Endothelial cell of umbilical vein (primary cell): ENCODE results near the gene ARHGAP10. TPM values are rescaled to one million over a fixed set of nuclear protein-coding genes. Genes with fewer than 3 reads are reported as not detected.

ENCODE experiments used
- BruUV-seq: library from RNA; stranded (reverse); fragments of 400-500 nt; replicated peaks from 2 replicates; lab custom pipeline; 2021; lab: Mats Ljungman, UMichigan
- CTCF ChIA-PET: fragments of 300-600, 350-600 bp; sonication (Branson Sonifier 250); formaldehyde crosslinking; loops from one replicate; lab custom pipeline; 2021; ENCODE audit warnings: antibody characterized with exemption, inconsistent platforms; lab: Charles Lee
- POLR2A ChIA-PET: fragments of 300-600, 350-600 bp; sonication (Branson Sonifier 250); formaldehyde crosslinking; loops from one replicate; lab custom pipeline; 2021; ENCODE audit warnings: antibody characterized with exemption, inconsistent platforms; lab: Charles Lee
- DNase-seq: peaks from one replicate; pipeline ENCODE4 v3.0.0-alpha.2; 2011; ENCODE audit warnings: low read depth, low spot score
- FAIRE-seq: peaks from 2 replicates; lab custom pipeline; 2011; peaks lifted over from hg19 to GRCh38; lab: Jason Lieb, UNC
- H2AFZ ChIP-seq: 2 replicates; pipeline ENCODE4 v1.6.0; 2012; ENCODE audit warnings: low read depth, low read length, control low read depth, inconsistent platforms
- H3K27ac ChIP-seq: 2 replicates; pipeline ENCODE4 v1.5.1; 2011; ENCODE audit warnings: low read depth, mild to moderate bottlenecking, control low read depth, low read length, moderate library complexity; ENCODE audit not compliant: insufficient read depth
- H3K27me3 ChIP-seq, 2 experiments: 2 replicates each; pipeline versions ENCODE4 v1.6.0 to v1.6.1; 2011; ENCODE audit warnings: low read length in 2 of 2, mixed read lengths in 1 of 2; ENCODE audit not compliant: control insufficient read depth in 2 of 2, insufficient read depth in 2 of 2
- H3K36me3 ChIP-seq, 2 experiments: 2 replicates in 1 of 2; 3 replicates in 1 of 2; pipeline ENCODE4 v1.5.1; 2011; ENCODE audit warnings: low read length in 2 of 2, mild to moderate bottlenecking in 1 of 2, moderate library complexity in 1 of 2; ENCODE audit not compliant: control insufficient read depth in 2 of 2, insufficient read depth in 2 of 2; ENCODE audit errors: extremely low read depth in 1 of 2
- H3K4me1 ChIP-seq: 3 replicates; pipeline ENCODE4 v1.5.1; 2011; ENCODE audit warnings: mild to moderate bottlenecking, low read length; ENCODE audit not compliant: control insufficient read depth, insufficient read depth; ENCODE audit errors: extremely low read depth
- H3K4me2 ChIP-seq: 2 replicates; pipeline ENCODE4 v1.6.1; 2011; ENCODE audit warnings: low read length, control low read depth, mixed read lengths; ENCODE audit not compliant: insufficient read depth
- H3K4me3 ChIP-seq, 3 experiments: fragments of 200-600 bp in 1 of 3; sonication (generic), shearing (Covaris generic) in 1 of 3; replicated peaks in 1 of 3; 2 replicates each; pipeline ENCODE4 v1.5.1; 2011 to 2016; ENCODE audit warnings: control low read depth in 3 of 3, low read length in 3 of 3, mild to moderate bottlenecking in 2 of 3, inconsistent platforms in 1 of 3, low read depth in 1 of 3, moderate library complexity in 1 of 3; ENCODE audit not compliant: insufficient read depth in 1 of 3
- H3K79me2 ChIP-seq: 2 replicates; pipeline ENCODE4 v1.6.0; 2012; ENCODE audit warnings: low read length, inconsistent platforms; ENCODE audit not compliant: control insufficient read depth, insufficient read depth
- H3K9ac ChIP-seq: replicated peaks from 2 replicates; pipeline ENCODE3; 2011; ENCODE audit warnings: low read length, control low read depth; ENCODE audit not compliant: insufficient read depth; ENCODE audit errors: extremely low read depth
- H3K9me1 ChIP-seq: replicated peaks from 3 replicates; pipeline ENCODE4 v1.6.0; 2011; ENCODE audit warnings: mild to moderate bottlenecking, low read length; ENCODE audit not compliant: control insufficient read depth, insufficient read depth; ENCODE audit errors: extremely low read depth
- H3K9me3 ChIP-seq: replicated peaks from 2 replicates; pipeline ENCODE4 v1.5.1; 2012; ENCODE audit warnings: low read length, inconsistent platforms; ENCODE audit not compliant: control insufficient read depth, insufficient read depth
- H4K20me1 ChIP-seq: replicated peaks from 2 replicates; pipeline ENCODE3; 2011; ENCODE audit warnings: mild to moderate bottlenecking, low read length; ENCODE audit not compliant: control insufficient read depth, insufficient read depth; ENCODE audit errors: extremely low read depth
- EZH2 ChIP-seq: IDR thresholded peaks from 2 replicates; pipeline ENCODE4 v1.6.1; 2012; ENCODE audit warnings: borderline replicate concordance, low read depth, mild to moderate bottlenecking, moderate library complexity, low read length, inconsistent platforms; ENCODE audit not compliant: severe bottlenecking
- FOS ChIP-seq: IDR thresholded peaks from 2 replicates; pipeline ENCODE4 v1.6.1; 2011; ENCODE audit warnings: mild to moderate bottlenecking, low read length, moderate library complexity, borderline replicate concordance; ENCODE audit not compliant: insufficient read depth
- GATA2 ChIP-seq: IDR thresholded peaks from 2 replicates; pipeline ENCODE4 v1.7.0; 2011; ENCODE audit warnings: low read depth, mild to moderate bottlenecking, moderate library complexity, mixed read lengths, low read length; ENCODE audit not compliant: insufficient read length, insufficient read depth
- JUN ChIP-seq: IDR thresholded peaks from 2 replicates; pipeline ENCODE4 v1.6.1; 2011; ENCODE audit warnings: borderline replicate concordance, low read depth; ENCODE audit not compliant: insufficient read length, insufficient read depth
- POLR2A ChIP-seq: IDR thresholded peaks from 2 replicates; pipeline ENCODE4 v1.6.1; 2012; ENCODE audit warnings: low read depth, mild to moderate bottlenecking, control low read depth, low read length
- POLR2AphosphoS5 ChIP-seq: IDR thresholded peaks from 2 replicates; pipeline ENCODE4 v1.6.1; 2012; ENCODE audit warnings: low read depth, mild to moderate bottlenecking, control low read depth, low read length, moderate library complexity; ENCODE audit not compliant: insufficient read depth
- dilution Hi-C: fragments of 300-500 bp; cut with MboI; formaldehyde crosslinking; loops from one replicate; pipeline ENCODE4 v1.15.0; 2019; ENCODE audit warnings: low sequenced_read_pairs; ENCODE audit not compliant: extremely low pct_ligation_motif_present
- intact Hi-C: fragments of 100-400 bp; cut with micrococcal nuclease; formaldehyde crosslinking; loops from one replicate; pipeline ENCODE4 v1.10.0; 2022
- polyA plus RNA-seq, 4 experiments: library from polyadenylated mRNA; depleted of rRNA in 3 of 4; stranded (reverse) in 3 of 4; unstranded in 1 of 4; fragments of >200 nt; gene quantifications; 2 replicates each; pipeline versions ENCODE4 v1.2.1 to v1.2.3, GENCODE V29; 2011 to 2012; ENCODE audit warnings: missing spikeins in 1 of 4
- total RNA-seq: library from RNA; stranded (reverse); gene quantifications from 2 replicates; pipeline ENCODE4 v1.2.3, GENCODE V29; 2021
- TF ChIP-seq, protein P1 (sequence below), 2 donors: IDR thresholded peaks; 1 replicate in 1 of 2; 2 replicates in 1 of 2; pipeline ENCODE4 v1.5.1; 2011; ENCODE audit warnings: low read length in 2 of 2, mild to moderate bottlenecking in 2 of 2, moderate library complexity in 2 of 2, control low read depth in 1 of 2, inconsistent platforms in 1 of 2, low read depth in 1 of 2; ENCODE audit not compliant: insufficient read depth in 1 of 2; ENCODE audit errors: extremely low read depth in 1 of 2

The ARHGAP10 gene
- total and polyA plus RNA-seq, 2 donors (not counting 3 experiments of a cell fraction or from before 2014, with no cell fraction given): 20.4 to 36.7 TPM

DNA sequence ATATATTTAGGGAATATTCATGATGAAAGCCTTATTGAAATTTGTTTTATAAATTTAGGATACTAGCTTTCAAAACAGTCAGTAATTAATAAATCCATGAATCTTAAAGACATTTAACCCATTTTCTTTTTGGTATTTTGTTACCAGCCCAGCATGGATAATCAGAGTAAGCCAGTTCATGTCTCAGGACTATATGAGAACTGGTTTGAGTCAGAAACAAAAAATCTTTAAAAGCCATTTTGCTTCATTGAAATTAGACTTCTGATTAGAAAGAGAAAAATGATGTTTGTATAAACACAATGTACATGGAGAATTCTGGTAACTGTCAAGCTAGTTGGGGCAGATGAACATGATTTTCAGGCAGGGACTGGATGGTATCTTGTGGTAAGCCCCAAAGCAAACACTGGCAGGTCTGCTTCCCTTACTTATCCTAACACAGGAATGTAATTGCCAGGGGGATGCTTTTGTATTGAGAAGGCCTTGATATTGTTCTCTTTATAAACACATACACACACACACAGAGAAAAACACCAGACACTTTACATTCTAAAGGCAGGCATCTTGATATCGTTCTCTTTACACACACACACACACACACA is 9.4 kb downstream of the ARHGAP10 start:
- no peak overlapping the region for H2AFZ ChIP-seq
- peaks cover 6% of the 10 kb centered on the region for H3K4me1 ChIP-seq
- no peak overlapping the region for H3K27ac ChIP-seq
- H3K9ac ChIP-seq: no peak overlapping the region
- intact Hi-C loops: no loop called here
- H4K20me1 ChIP-seq: no peaks in the 10 kb centered on the region
- TF ChIP-seq POLR2A (no peak), POLR2AphosphoS5 (no peak), GATA2 (no peak), JUN (no peak), FOS (no peak), EZH2 (no peak)
- TF ChIP-seq, protein P1, sequence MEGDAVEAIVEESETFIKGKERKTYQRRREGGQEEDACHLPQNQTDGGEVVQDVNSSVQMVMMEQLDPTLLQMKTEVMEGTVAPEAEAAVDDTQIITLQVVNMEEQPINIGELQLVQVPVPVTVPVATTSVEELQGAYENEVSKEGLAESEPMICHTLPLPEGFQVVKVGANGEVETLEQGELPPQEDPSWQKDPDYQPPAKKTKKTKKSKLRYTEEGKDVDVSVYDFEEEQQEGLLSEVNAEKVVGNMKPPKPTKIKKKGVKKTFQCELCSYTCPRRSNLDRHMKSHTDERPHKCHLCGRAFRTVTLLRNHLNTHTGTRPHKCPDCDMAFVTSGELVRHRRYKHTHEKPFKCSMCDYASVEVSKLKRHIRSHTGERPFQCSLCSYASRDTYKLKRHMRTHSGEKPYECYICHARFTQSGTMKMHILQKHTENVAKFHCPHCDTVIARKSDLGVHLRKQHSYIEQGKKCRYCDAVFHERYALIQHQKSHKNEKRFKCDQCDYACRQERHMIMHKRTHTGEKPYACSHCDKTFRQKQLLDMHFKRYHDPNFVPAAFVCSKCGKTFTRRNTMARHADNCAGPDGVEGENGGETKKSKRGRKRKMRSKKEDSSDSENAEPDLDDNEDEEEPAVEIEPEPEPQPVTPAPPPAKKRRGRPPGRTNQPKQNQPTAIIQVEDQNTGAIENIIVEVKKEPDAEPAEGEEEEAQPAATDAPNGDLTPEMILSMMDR (IDR thresholded peaks at IDR 0.05; ENCODE audit: extremely low read depth in 1 of 2, insufficient read depth in 1 of 2, low read depth in 1 of 2, low read length in 2 of 2): no peak
- no peak overlapping the region for H3K4me2 ChIP-seq
- ChIA-PET POLR2A (no interaction called here), CTCF (interaction anchor here (1.3 to 5.8 kb wide), 2 partner anchors 9 to 125 kb away, joined by 7 to 27 read pairs; partner anchors contain the start of gene ARHGAP10)
- H3K79me2 ChIP-seq: peaks cover 67% of the 10 kb centered on the region
- no peaks in the 10 kb centered on the region for H3K9me3 ChIP-seq
- DNase-seq (no peak), FAIRE-seq (peak; percentile 52)
- BruUV-seq: no TSS peak
- dilution Hi-C loops: no loop called here
- no peaks in the 10 kb centered on the region for H3K27me3 ChIP-seq
- H3K4me3 ChIP-seq: no peak overlapping the region
- no peaks in the 10 kb centered on the region for H3K9me1 ChIP-seq
- H3K36me3 ChIP-seq: no peaks in the 10 kb centered on the region
